Medulla oblongata (tissue), 1 donor: ENCODE results near the gene PRIMPOL.
A peak's percentile ranks its signal among the peaks of the same experiment; 100 is the strongest.
"Not testable (repeated sequence)": the region's sequence is repeated elsewhere in the genome, so short reads cannot be mapped to it uniquely, and the experiment has no call there.

Experiments
- DNase-seq: peaks from one replicate; pipeline ENCODE4 v3.0.0-alpha.2; 2015; ENCODE audit errors: extremely low spot score

PRIMPOL gene, protein sequence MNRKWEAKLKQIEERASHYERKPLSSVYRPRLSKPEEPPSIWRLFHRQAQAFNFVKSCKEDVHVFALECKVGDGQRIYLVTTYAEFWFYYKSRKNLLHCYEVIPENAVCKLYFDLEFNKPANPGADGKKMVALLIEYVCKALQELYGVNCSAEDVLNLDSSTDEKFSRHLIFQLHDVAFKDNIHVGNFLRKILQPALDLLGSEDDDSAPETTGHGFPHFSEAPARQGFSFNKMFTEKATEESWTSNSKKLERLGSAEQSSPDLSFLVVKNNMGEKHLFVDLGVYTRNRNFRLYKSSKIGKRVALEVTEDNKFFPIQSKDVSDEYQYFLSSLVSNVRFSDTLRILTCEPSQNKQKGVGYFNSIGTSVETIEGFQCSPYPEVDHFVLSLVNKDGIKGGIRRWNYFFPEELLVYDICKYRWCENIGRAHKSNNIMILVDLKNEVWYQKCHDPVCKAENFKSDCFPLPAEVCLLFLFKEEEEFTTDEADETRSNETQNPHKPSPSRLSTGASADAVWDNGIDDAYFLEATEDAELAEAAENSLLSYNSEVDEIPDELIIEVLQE

DNA sequence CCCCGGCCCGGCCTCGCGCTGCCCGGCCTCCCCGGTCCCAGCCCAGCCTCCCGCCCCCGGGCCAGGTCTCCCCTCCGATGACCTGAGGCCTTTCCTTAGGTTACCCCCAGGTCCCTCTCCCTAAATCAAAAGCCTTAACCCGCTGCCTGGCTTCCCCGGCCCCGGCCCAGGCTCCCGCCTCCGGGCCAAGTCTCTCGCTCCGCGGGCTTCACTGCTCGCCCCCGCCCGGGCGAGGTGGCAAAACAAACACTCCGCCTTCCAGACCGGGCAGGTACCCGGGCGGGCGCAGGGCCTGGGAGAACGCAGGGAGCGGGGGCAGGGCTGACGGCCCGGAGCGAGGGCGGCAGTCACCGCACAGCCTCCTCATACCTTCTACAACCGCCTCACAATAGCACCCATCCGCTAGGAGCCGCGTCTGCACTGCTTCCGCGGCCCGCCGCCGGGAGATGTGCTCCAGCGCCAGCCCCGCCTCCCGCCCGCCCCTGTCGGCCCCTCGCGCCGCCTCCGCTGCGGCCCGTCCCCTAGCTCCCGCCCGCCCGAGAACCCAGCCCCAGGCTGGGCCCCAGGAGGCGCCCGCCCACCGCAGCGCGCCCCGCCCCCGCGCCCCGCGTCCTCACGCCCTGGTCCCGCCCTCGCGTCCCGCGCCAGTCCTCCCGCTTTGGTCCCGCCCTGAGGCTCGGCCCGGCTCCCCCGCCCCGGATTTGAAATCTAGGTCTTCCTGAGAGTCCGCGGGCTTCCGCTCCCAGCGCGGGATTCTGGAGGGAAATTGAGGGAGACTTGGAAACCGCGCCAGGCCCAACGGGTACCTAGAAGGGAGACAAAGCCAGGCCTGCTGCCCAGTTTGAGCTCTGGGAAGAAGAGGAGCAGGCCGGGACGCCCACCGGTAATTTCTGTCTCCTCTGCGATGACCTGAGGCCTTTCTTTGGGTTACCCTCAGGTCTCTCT is at the start of gene PRIMPOL, which contains the start of gene CASP3:
Gene PRIMPOL, plus strand, starts transcription at position 713 of the 945 bp plus-strand sequence. CDS start 7,403 bp downstream, outside the sequence.
Gene CASP3, minus strand, starts transcription at position 422 of the 945 bp plus-strand sequence. CDS start 10,994 bp downstream, outside the sequence.
- DNase-seq: peak; percentile 95

DNA sequence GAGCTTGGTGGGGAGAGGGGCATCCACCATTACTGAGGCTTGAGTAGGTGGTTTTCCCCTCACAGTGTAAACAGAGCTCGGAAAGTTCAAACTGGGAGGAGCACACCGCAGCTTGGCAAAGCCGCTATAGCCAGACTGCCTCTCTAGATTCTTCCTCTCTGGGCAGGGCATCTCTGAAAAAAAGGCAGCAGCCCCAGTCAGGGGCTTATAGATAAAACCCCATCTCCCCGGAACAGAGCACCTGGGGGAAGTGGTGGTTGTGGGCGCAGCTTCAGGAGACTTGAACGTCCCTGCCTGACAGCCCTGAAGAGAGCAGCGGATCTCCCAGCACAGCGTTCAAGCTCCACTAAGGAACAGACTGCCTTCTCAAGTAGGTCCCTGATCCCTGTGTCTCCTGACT is 48.6 kb upstream of the PRIMPOL start:
- not testable (repeated sequence) for DNase-seq

DNA sequence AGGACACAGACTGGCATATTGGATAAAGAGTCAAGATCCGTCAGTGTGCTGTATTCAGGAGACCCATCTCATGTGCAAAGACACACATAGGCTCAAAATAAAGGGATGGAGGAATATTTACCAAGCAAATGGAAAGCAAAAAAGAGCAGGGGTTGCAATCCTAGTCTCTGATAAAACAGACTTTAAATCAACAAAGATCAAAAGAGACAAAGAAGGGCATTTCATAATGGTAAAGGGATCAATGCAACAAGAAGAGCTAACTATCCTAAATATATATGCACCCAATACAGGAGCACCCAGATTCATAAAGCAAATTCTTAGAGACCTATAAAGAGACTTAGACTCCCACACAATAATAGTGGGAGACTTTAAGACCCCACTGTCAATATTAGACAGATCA is 46.7 kb upstream of the PRIMPOL start:
- not testable (repeated sequence) for DNase-seq

DNA sequence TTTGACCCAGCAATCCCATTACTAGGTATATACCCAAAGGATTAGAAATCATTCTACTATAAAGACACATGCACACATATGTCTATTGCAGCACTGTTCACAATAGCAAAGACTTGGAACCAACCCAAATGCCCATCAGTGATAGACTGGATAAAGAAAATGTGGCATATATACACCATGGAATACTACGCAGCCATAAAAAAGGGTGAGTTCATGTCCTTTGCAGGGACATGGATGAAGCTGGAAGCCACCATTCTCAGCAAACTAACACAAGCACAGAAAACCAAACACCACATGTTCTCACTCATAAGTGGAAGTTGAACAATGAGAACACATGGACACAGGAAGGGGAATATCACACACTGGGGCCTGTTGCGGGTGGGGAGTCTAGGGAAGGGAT is 42.1 kb upstream of the PRIMPOL start:
- not testable (repeated sequence) for DNase-seq

DNA sequence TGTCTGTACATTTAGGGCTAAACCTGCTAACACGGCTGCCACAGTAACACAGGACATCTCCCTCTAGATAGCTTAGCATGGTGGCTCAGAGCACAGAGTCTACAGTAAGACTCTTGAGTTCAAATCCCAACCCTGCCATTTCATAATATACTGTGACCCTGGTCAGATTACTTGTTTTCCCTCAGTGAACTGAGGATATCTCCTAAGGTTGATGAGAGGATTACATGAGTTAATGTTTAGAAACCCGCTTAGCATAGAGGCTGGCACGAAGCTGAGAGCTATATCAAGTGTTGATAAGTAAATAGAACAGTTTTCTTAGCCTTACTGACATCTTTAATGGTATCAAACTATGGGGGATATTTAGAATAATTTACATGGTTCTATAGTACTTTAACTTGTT is 37.5 kb upstream of the PRIMPOL start:
- no peak for DNase-seq

DNA sequence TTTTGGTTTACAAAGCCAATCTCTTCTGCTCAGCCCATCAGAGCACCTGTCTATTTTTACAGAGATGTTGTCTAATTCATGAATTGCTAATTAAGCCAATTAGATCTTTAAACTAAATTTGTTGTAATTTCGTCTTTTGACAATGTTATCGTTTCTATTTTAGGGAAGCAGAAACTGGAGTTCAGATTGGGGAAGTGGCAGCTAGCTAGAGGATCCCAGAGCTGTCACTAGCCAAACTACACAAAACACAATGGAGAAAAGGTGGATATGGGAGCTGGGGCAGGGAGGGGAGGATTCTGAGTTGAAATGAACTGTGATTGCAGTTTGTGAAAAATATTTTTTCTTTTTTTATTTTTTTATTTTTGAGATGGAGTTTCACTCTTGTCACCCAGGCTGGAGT is 36.1 kb upstream of the PRIMPOL start:
- no peak for DNase-seq

DNA sequence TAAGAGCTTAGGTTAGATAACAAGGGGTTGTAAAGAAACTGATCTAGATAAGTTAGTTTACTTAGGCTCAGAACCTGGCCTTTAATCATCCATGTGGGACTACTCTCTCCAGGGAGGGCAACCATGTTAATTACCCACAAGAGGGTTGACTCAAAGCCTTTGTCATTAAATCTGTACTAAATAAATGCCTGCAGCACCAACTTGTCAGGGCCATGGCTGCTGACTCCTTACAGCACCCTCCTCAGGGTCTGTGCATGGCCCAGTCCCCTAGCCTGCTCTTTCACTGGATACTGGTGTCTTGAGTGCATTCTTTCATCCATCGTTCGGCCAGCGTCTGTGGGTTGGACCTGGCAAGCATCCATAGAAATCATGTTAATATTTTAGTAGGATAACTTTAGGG is 35.0 kb upstream of the PRIMPOL start:
- no peak for DNase-seq

DNA sequence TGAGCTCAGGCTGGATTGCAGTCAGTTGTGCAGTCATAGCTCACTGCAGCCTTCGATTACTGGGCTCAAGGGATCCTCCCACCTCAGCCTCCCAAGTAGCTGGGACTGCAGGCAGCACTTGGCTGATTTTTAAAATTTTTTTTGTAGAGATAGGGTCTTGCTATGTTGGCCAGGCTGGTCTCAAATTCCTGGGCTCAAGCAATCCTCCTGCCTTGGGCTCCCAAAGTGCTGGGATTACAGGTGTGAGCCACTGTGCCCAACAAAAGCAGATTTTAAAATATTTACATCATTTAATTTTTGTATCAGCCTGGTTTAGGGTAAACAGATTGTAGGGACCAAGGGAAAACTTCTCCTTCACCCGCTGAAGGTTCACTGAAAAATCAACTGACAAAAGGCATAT is 33.4 kb upstream of the PRIMPOL start:
- not testable (repeated sequence) for DNase-seq

DNA sequence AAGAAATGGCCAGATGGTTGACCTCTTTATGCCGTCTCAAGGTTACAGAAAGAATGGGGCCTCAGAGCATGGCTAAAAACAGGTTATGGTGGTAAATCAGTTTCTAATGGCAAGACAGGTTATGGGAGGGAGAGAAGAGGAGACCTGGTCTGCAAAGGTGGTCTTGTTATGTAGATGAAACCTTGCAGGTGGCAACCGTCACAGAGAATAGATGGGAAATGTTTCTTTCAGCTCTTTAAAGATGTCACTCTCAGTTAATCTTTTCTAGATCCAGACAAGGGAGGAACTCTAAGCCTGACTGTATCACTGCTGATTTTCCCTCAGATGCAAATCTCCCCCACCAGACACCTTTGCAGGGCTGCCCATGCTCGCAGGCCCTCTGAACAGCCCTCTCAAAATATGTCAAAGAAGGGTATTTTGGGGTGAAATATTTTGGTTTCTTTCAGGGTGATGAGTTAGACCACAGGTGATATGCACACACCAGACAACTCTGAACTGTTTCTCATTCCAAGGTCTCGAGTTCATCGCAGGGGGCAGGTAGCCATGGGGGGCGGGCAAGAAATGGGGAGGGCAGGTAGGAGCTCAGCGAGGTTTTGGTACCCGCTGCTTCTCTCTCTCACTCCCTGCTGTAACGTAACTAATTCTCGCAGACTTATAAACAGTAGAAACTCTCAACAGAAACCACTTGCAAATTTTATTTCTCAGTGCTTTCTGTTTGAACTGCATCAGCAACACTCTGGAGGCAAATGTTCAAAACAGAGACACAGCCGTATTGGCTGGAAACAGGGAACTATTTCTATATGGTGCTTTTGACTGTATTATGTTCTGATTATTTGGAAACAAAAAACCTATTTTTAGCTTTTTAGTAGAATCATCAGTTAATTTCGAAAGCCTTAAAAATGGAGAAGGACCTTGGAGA is 32.6 kb upstream of the PRIMPOL start:
- DNase-seq: no peak

DNA sequence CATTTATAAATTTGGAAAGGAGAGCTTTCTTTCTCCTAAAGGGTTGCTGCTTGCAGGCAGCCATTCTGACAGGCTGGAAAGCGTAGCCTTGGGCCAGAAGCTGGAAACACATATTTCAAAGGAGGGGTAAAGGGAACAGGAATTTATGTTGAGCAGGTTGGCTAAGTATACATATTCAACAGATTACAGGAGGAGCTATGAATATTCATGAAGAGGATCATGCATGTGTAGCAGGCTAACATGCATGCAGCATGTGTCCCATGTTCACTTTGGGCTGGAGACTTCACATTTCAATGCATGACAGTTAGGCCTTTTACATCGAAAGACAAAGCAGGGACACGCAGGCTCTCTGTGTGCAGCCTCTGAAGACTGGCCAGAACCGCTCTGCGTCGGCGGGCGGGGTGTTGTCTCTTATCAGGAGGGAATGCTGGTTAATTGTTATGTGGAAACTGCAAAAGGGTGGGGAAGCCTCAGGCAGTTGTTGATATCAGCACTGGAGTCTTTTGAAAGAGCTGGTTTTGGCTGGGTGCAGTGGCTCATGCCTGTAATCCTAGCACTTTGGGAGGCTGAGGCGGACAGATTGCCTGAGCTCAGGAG is 31.8 kb upstream of the PRIMPOL start:
- DNase-seq: no peak

DNA sequence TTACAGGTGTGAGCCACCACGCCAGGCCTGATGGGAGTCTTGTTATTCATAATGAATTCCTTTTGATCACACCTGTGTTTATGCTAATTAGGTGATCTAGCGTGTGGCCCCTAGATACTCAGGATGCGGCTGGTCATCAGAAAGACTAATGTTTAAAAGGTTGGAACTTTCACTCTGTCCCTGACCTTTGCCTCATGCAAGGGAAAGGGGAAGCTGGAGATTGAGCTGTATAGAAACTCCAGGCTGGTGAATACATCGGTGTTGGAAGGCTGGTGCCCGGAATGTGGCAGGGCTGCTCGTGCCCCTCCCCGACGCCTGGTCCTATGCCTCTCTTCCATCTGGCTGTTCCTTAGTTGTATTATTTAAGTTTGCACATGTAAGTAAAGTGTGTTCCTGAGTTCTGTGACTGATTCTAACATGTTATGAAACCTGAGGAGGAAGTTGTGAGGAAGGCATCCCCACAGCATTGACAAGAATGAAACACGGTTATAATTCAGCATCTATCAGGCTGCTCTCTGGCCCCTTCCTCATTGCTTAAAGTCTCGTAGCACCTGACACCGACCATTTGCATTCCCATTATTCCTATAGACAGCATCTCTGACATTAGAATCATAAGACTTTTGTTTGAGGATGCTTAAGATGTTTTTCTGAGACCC is 29.2 kb upstream of the PRIMPOL start:
- DNase-seq: no peak

DNA sequence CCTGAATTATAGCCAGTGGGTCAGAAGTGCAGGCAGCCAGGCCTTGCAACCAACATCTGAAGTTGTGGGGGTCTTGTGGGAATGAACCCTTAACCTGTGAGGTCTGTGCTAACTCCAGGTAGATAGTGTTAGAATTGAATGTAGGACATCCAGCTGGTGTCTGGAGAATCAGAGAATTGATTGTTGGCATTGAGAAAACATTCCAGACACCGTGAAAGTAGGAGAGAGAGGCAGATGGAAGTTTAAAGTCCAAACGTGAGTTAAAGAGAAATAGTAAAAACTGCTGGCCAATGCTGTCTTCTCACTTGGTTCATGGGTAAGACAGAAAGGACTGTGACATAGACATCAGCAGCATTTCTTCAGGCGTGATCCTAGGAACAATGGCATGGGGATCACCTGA is 28.0 kb upstream of the PRIMPOL start:
- DNase-seq: no peak

DNA sequence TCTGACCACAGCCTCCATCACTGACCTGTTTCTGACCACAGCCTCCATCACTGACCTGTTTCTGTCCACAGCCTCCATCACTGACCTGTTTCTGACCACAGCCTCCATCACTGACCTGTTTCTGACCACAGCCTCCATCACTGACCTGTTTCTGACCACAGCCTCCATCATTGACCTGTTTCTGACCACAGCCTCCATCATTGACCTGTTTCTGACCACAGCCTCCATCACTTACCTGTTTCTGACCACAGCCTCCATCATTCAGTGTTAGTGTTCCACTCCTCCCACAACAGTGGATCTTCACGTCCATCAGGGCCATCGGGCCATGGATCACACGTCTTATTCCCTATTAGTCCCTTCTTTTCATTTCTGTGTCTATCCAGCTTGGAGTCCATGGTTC is 25.0 kb upstream of the PRIMPOL start:
- not testable (repeated sequence) for DNase-seq

DNA sequence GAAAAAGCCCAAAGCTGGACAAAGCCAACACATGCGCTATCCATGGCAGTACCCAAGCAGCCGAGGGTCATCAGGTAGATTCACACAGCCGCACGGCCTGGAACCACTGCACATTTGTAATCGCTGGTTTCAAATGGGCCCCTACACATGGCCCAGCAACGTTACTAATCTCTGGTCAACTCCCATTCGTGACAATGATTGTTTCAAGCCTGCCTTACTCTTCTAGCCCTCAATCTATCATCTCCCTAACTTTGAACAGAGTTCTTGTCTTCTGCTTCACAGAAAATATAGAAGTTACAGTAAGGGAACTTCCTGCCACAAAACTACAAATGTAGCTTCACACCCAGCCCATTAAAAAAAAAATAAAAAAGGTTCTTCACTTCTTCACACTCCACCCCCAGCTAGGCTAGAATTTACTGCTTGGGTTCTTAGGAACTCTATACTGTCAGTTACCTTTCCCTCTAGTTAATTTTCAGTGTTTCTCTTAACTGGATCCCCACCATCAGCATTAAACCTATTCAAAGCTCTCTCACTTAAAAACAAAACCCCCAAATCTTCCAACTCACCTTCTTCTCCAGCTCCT is 24.5 kb upstream of the PRIMPOL start:
- no peak for DNase-seq

DNA sequence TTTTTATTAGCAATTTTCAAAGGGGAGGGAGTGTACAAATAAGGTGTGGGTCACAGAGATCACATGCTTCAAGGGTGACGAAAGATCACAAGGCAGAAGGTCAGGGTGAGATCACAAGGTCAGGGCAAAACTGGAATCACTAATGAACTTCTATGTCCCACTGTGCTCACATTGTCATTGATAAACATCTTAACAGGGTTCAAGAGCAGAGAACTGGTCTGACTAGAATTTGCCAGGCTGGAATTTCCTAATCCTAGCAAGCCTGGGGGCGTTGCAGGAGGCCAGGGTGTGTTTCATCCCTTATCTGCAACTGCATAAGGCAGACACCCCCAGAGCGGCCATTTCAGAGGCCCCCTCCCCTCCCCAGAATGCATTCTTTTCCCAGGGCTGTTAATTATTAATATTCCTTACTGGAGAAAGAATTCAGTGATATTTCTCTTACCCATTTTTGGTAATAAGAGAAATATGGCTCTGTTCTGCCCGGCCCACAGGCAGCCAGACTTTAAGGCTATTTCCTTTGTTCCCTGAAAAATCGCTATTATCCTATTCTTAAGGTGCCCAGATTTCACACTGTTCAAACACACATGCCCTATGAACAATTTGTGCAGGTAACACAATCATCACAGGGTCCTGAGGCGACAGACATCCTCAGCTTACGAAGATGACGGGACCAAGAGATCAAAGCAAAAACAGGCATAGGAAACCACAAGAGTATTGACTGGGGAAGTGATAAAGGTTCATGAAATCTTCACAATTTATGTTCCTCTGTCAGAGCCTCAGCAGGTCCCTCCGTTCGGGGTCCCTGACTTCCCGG is 23.5 kb upstream of the PRIMPOL start:
- not testable (repeated sequence) for DNase-seq

DNA sequence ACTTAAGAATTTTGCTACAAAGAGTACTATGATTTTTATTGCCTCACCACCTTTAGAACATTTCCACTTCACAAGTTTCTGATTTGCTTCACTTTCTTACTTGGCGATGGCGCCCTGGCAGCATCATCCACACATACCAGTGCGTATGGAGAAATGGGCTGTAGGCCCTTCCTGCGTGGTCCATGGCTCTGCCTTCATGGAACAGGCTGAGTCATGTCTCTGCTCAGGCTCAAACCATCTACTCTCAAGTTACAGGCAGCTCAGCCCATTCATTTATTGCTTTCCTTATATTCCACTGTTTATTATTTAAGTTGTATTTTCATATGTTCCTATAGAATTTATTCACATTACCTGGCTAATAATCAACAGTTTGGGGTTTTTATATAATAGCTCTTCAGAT is 21.4 kb upstream of the PRIMPOL start:
- no peak for DNase-seq

DNA sequence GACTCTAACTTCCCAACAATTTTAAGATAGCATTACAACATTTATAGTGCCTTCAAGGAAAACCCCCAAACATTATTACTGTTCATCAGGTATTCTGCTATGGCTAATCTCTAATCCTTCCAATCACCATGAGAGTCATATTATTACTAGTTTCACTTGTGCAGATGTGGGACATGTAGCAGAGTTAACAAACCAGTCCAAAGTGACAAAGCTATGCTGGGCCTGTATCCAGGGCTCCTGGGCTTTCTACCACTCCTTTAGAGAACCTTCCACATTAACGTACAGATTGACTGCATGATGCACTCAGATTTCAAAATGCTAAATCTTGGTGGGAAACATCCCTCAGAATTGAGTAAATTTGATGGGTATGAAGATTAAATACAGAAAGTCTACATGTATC is 16.7 kb upstream of the PRIMPOL start:
- DNase-seq: no peak

DNA sequence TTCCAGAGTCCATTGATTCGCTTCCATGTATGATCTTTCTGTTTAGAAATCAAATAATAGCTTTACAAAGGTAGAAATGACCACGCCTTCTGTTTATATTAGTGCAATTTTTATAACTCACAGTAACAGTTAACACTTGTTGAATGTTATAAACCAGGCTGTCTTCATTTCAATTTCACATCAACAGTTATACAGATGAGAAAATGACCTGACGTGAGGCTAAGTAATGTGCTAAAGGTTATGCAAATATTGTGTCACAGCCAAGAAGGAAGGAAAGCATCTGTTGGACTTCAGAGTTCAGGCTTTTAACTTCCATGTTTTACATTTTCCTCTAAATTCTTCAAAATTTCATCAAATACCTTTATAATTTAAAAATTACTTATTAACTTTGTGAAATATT is 14.2 kb upstream of the PRIMPOL start:
- DNase-seq: no peak

DNA sequence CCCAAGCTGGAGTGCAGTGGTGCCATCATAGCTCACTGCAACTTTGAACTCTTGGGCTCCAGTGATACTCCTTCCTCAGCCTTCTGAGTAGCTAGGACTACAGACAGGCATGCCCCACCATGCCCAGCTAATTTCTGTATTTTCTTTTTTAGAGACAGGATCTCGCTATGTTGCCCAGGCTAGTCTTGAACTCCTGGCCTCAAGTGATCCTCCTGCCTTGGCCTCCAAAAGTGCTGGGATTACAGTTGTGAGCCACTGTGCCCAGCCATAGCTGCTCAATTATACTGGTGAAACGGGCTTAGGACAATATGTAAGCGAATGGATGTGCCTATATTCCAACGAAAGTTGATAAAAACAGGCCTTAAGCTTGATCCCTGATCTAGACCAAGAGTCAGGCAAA is 13.4 kb upstream of the PRIMPOL start:
- DNase-seq: no peak
